Adrenal gland (tissue), 5 donors: Measurements from ENCODE around the gene SPATS2.

Experiments
- CTCF ChIP-seq, 6 experiments: fragments of 450-650 bp in 4 of 6; fragments of 200-600 bp in 2 of 6; sonication (generic) in 1 of 6; IDR thresholded peaks; 1 replicate in 5 of 6; 2 replicates in 1 of 6; pipeline versions ENCODE4 v1.5.1 to v1.8.0; 2016 to 2021; ENCODE audit warnings: antibody characterized with exemption in 6 of 6, mild to moderate bottlenecking in 2 of 6, moderate library complexity in 1 of 6
- POLR2A ChIP-seq, 2 donors: fragments of 450-650 bp; IDR thresholded peaks; one replicate each; pipeline ENCODE4 v1.6.1; 2017; ENCODE audit warnings: antibody characterized with exemption in 2 of 2, mild to moderate bottlenecking in 2 of 2, moderate library complexity in 1 of 2
- donor health status: DM: no; HTN: no; CAD: no.

- TF ChIP-seq CTCF (IDR thresholded peaks at IDR 0.05) (no peak), POLR2A (IDR thresholded peaks at IDR 0.05) (no peak)
These were observed 191.3 kb downstream of the SPATS2 start for GRCh38 chr12:49558526-49558925.
